Motor neuron (in vitro differentiated cells): ENCODE results near the gene SLC16A9. TPM values are rescaled to one million over a fixed set of nuclear protein-coding genes. Genes with fewer than 3 reads are reported as not detected.

Experiments
- ATAC-seq, 8 experiments: fragments of 200-7000 bp; cut with Tn5 transposase; replicated peaks in 6 of 8; 2 replicates each; pipeline ENCODE4 v1.8.0; 2021; ENCODE audit warnings: mild to moderate bottlenecking in 8 of 8, moderate library complexity in 8 of 8
- H3K27ac ChIP-seq, 2 donors: fragments of 250-450 bp; sonication (Bioruptor Pico); 2 replicates each; pipeline ENCODE4 v1.9.0; 2021; ENCODE audit warnings: antibody characterized with exemption in 2 of 2, mild to moderate bottlenecking in 2 of 2, moderate library complexity in 1 of 2
- H3K4me1 ChIP-seq, 2 donors: fragments of 250-450 bp; sonication (Bioruptor Pico); replicated peaks in 1 of 2; 2 replicates each; pipeline ENCODE4 v1.6.1; 2021; ENCODE audit warnings: antibody characterized with exemption in 2 of 2, mild to moderate bottlenecking in 2 of 2, moderate library complexity in 1 of 2
- H3K4me3 ChIP-seq, 5 donors: fragments of 250-450 bp; sonication (Bioruptor Pico); 2 replicates each; pipeline ENCODE4 v1.9.0; 2021; ENCODE audit warnings: antibody characterized with exemption in 5 of 5, mild to moderate bottlenecking in 5 of 5, moderate library complexity in 4 of 5
- WGBS, 10 experiments: fragments of 450-650 bp; shearing (Covaris generic); methylation state at CpG; one replicate each; pipeline ENCODE4 v1.0.0; 2022; 5-methylcytosine and 5-hydroxymethylcytosine counted together
- in situ Hi-C, 9 experiments: fragments of 400-800 bp; cut with MboI; loops; one replicate each; pipeline ENCODE4 v1.15.0; 2021; ENCODE audit warnings: low sequenced_read_pairs in 9 of 9, low pct_unique_long_range_greater_than_20kb in 2 of 9; ENCODE audit not compliant: unreplicated experiment in 9 of 9
- total RNA-seq, 8 experiments: library from RNA; unstranded; fragments of 300-600 nt; gene quantifications; 2 replicates each; pipeline versions ENCODE4 v1.2.3 to v1.2.4, GENCODE V29; 2022

Gene SLC16A9
- total RNA-seq, 8 experiments from 2014 or later, result 3.8 to 85.0 (median 28.6) TPM

GRCh38 chr10:59628965-59629364 lies 80.7 kb downstream of the SLC16A9 start:
- WGBS, 10 experiments, result 17 to 100% (median 89%) methylated on average over 1 to 4 of the region's 4 CpGs; no CpG with 5 or more reads in 2 of the 10 experiments
- ATAC-seq, result no peak
- in situ Hi-C loops, result loop anchor here in 4 of 9 experiments (10.0 to 25.0 kb wide), 4 partner anchors 176 to 1033 kb away; no protein-coding TSS in a partner anchor
- Histone ChIP-seq H3K27ac (no peak overlapping the region), H3K4me1 (peaks cover 5 to 8% of the 10 kb centered on the region in 2 donors), H3K4me3 (no peak overlapping the region)

GRCh38 chr10:59628456-59628855 lies 81.2 kb downstream of the SLC16A9 start:
- WGBS, 10 experiments, result 0 to 100% (median 74%) methylated on average over 1 to 6 of the region's 6 CpGs; no CpG with 5 or more reads in 1 of the 10 experiments
- H3K27ac ChIP-seq, result no peak overlapping the region
- ATAC-seq, result no peak
- H3K4me3 ChIP-seq, result no peak overlapping the region
- in situ Hi-C loops, result loop anchor here in 4 of 9 experiments (10.0 to 25.0 kb wide), 4 partner anchors 176 to 1034 kb away; no protein-coding TSS in a partner anchor
- H3K4me1 ChIP-seq, result peaks cover 5 to 8% of the 10 kb centered on the region in 2 donors

- WGBS, 10 experiments, result 40 to 100% (median 83%) methylated on average over 1 to 4 of the region's 4 CpGs; no CpG with 5 or more reads in 3 of the 10 experiments
- H3K4me1 ChIP-seq, result peaks cover 5 to 8% of the 10 kb centered on the region in 2 donors
These were observed 82.2 kb downstream of the SLC16A9 start for GRCh38 chr10:59627366-59628018.

GRCh38 chr10:59626523-59626869 lies 83.2 kb downstream of the SLC16A9 start:
- WGBS, 10 experiments, result 14 to 90% (median 54%) methylated on average over 1 to 3 of the region's 3 CpGs; no CpG with 5 or more reads in 2 of the 10 experiments
- Histone ChIP-seq H3K27ac (no peak overlapping the region), H3K4me1 (peaks cover 3 to 5% of the 10 kb centered on the region in 2 donors), H3K4me3 (no peak overlapping the region)
- peak in 3 of 8 experiments; percentile 7 to 10 (median 9) for ATAC-seq
- in situ Hi-C loops, result loop anchor here in 4 of 9 experiments (10.0 to 25.0 kb wide), 4 partner anchors 178 to 1036 kb away; no protein-coding TSS in a partner anchor

More at GRCh38 chr10:59627366-59628018, 82.2 kb downstream of the SLC16A9 start:
- no peak for ATAC-seq
- Histone ChIP-seq H3K4me3 (no peak overlapping the region), H3K27ac (no peak overlapping the region)
- in situ Hi-C loops, result loop anchor here in 4 of 9 experiments (10.0 to 25.0 kb wide), 4 partner anchors 177 to 1035 kb away; no protein-coding TSS in a partner anchor

GRCh38 chr10:59625721-59626522 lies 83.7 kb downstream of the SLC16A9 start:
- Histone ChIP-seq H3K4me3 (no peak overlapping the region), H3K27ac (no peak overlapping the region), H3K4me1 (peaks cover 3 to 5% of the 10 kb centered on the region in 2 donors)
- peak; percentile 75 to 96 (median 94) for ATAC-seq
- in situ Hi-C loops, result loop anchor here in 4 of 9 experiments (10.0 to 25.0 kb wide), 4 partner anchors 179 to 1036 kb away; no protein-coding TSS in a partner anchor
- WGBS, 10 experiments, result 0 to 67% (median 21%) methylated on average over 1 to 8 of the region's 8 CpGs

GRCh38 chr10:59624951-59625350 lies 84.7 kb downstream of the SLC16A9 start:
- 70 to 97% (median 85%) methylated on average over 2 to 8 of the region's 8 CpGs for WGBS, 10 experiments
- in situ Hi-C loops, result loop anchor here in 5 of 9 experiments (10.0 to 25.0 kb wide), 7 partner anchors 180 to 1037 kb away; no protein-coding TSS in a partner anchor
- ATAC-seq, result no peak
- Histone ChIP-seq H3K27ac (no peak overlapping the region), H3K4me1 (peaks cover 3 to 5% of the 10 kb centered on the region in 2 donors), H3K4me3 (no peak overlapping the region)

- Histone ChIP-seq H3K4me3 (no peak overlapping the region), H3K27ac (no peak overlapping the region), H3K4me1 (peaks cover 3 to 5% of the 10 kb centered on the region in 2 donors)
- WGBS, 10 experiments, result 94 to 100% (median 100%) methylated on average over 1 to 3 of the region's 3 CpGs; no CpG with 5 or more reads in 3 of the 10 experiments
- ATAC-seq, result no peak
- in situ Hi-C loops, result loop anchor here in 4 of 9 experiments (10.0 to 25.0 kb wide), 4 partner anchors 181 to 837 kb away; no protein-coding TSS in a partner anchor
These were observed 85.5 kb downstream of the SLC16A9 start for GRCh38 chr10:59624136-59624535.

GRCh38 chr10:59623133-59624121 lies 86.2 kb downstream of the SLC16A9 start:
- Histone ChIP-seq H3K27ac (no peak overlapping the region), H3K4me1 (peaks cover 6 to 7% of the 10 kb centered on the region in 2 donors), H3K4me3 (no peak overlapping the region)
- 59 to 92% (median 75%) methylated on average over 5 to 16 of the region's 16 CpGs for WGBS, 10 experiments
- peak in 3 of 8 experiments; percentile 38 to 60 (median 44) for ATAC-seq
- in situ Hi-C loops, result loop anchor here in 4 of 9 experiments (10.0 to 25.0 kb wide), 4 partner anchors 181 to 836 kb away; no protein-coding TSS in a partner anchor

- no peak overlapping the region for H3K4me3 ChIP-seq
- H3K27ac ChIP-seq, result no peak overlapping the region
- ATAC-seq, result peak in 7 of 8 experiments; percentile 22 to 68 (median 49)
- WGBS, 10 experiments, result 17 to 95% (median 67%) methylated on average over 1 to 11 of the region's 16 CpGs; no CpG with 5 or more reads in 1 of the 10 experiments
- H3K4me1 ChIP-seq, result peaks cover 11 to 13% of the 10 kb centered on the region in 2 donors
- in situ Hi-C loops, result loop anchor here in 4 of 9 experiments (10.0 to 25.0 kb wide), 4 partner anchors 182 to 835 kb away; no protein-coding TSS in a partner anchor
These were observed 87.1 kb downstream of the SLC16A9 start for GRCh38 chr10:59622320-59623132.

- 100% methylated on average over 1 of the region's 1 CpG; no CpG with 5 or more reads in 6 of the 10 experiments for WGBS, 10 experiments
- H3K27ac ChIP-seq, result no peak overlapping the region
- in situ Hi-C loops, result loop anchor here in 4 of 9 experiments (10.0 to 25.0 kb wide), 4 partner anchors 183 to 834 kb away; no protein-coding TSS in a partner anchor
- peaks cover 11 to 13% of the 10 kb centered on the region in 2 donors for H3K4me1 ChIP-seq
- H3K4me3 ChIP-seq, result no peak overlapping the region
- no peak for ATAC-seq
These were observed 87.9 kb downstream of the SLC16A9 start for GRCh38 chr10:59621771-59622170.

- 0 to 86% (median 62%) methylated on average over 1 to 4 of the region's 4 CpGs for WGBS, 10 experiments
- H3K4me3 ChIP-seq, result no peak overlapping the region
- no peak overlapping the region for H3K27ac ChIP-seq
- H3K4me1 ChIP-seq, result peaks cover 7 to 9% of the 10 kb centered on the region in 2 donors
- ATAC-seq, result no peak
- in situ Hi-C loops, result loop anchor here in 4 of 9 experiments (25.0 kb wide), 3 partner anchors 356 to 831 kb away; no protein-coding TSS in a partner anchor
These were observed 91.0 kb downstream of the SLC16A9 start for GRCh38 chr10:59618666-59619065.
